Stimulated activated CD4-positive, alpha-beta T cell treated with anti-CD3 and anti-CD28 coated beads, Interleukin-1b, Interleukin-23, amount 100 ng/mL, for 48 hours (primary cell): ENCODE results near the gene UPP1.

Experiments used
- DNase-seq: peaks from one replicate; pipeline ENCODE4 v3.0.0-alpha.2; 2020

The UPP1 gene

GRCh38 chr7:48087349-48087748 is 1.7 kb upstream of the UPP1 start:
- no peak for DNase-seq

GRCh38 chr7:48088559-48089045 is 463 bp upstream of the UPP1 start:
- DNase-seq, result no peak

- DNase-seq, result no peak
These were observed 1.2 kb downstream of the UPP1 start for GRCh38 chr7:48090095-48090805.

GRCh38 chr7:48091506-48092433 is 2.7 kb downstream of the UPP1 start:
- DNase-seq, result no peak

GRCh38 chr7:48094861-48095293 is 5.8 kb downstream of the UPP1 start:
- DNase-seq, result no peak

GRCh38 chr7:48096273-48096672 is 7.2 kb downstream of the UPP1 start:
- DNase-seq, result no peak

- no peak for DNase-seq
These were observed 8.6 kb downstream of the UPP1 start for GRCh38 chr7:48097521-48098231.

- no peak for DNase-seq
These were observed 9.8 kb downstream of the UPP1 start for GRCh38 chr7:48098846-48099245.

- DNase-seq, result no peak
These were observed 10.7 kb downstream of the UPP1 start for GRCh38 chr7:48099781-48100180.

GRCh38 chr7:48101352-48101751 is 12.3 kb downstream of the UPP1 start:
- DNase-seq, result no peak

- DNase-seq, result no peak
These were observed 12.9 kb downstream of the UPP1 start for GRCh38 chr7:48101968-48102367.

- DNase-seq, result no peak
These were observed 13.5 kb downstream of the UPP1 start for GRCh38 chr7:48102530-48102929.

GRCh38 chr7:48105045-48105444 is 16.0 kb downstream of the UPP1 start:
- DNase-seq, result no peak

GRCh38 chr7:48106906-48107659 is 18.0 kb downstream of the UPP1 start:
- DNase-seq, result no peak

- no peak for DNase-seq
These were observed 18.9 kb downstream of the UPP1 start for GRCh38 chr7:48107926-48108472.

GRCh38 chr7:48108959-48109847 is 20.1 kb downstream of the UPP1 start:
- no peak for DNase-seq

GRCh38 chr7:48109848-48110663 is 21.0 kb downstream of the UPP1 start:
- peak; percentile 85 for DNase-seq

GRCh38 chr7:48110868-48111267 is 21.8 kb downstream of the UPP1 start:
- no peak for DNase-seq

GRCh38 chr7:48111596-48111995 is 22.5 kb downstream of the UPP1 start:
- no peak for DNase-seq
